Caco-2 (cell line): ENCODE data around the gene RAB6D. TPM values are rescaled to one million over a fixed set of nuclear protein-coding genes. Genes with fewer than 3 reads are reported as not detected.
"Not testable (repeated sequence)": the region's sequence is repeated elsewhere in the genome, so short reads cannot be mapped to it uniquely, and the experiment has no call there.

Source experiments
- BruUV-seq: library from RNA; stranded (reverse); fragments of 400-500 nt; replicated peaks from 2 replicates; lab custom pipeline; 2021; lab: Mats Ljungman, UMichigan
- CTCF ChIA-PET: fragments of 300-600 bp; sonication (Branson Sonifier 250); formaldehyde crosslinking; loops from one replicate; lab custom pipeline; 2022; ENCODE audit warnings: antibody characterized with exemption; lab: Charles Lee
- POLR2A ChIA-PET: fragments of 300-600 bp; sonication (Branson Sonifier 250); formaldehyde crosslinking; loops from one replicate; lab custom pipeline; 2022; ENCODE audit warnings: antibody characterized with exemption; lab: Charles Lee
- DNase-seq, 2 experiments: peaks; one replicate each; pipeline versions ENCODE4 v3.0.0 to v3.0.0-alpha.2; 2020 to 2022
- H3K27me3 ChIP-seq: replicated peaks from 2 replicates; pipeline ENCODE4 v1.6.0; 2011; ENCODE audit warnings: low read length; ENCODE audit not compliant: control insufficient read depth, insufficient read depth
- H3K36me3 ChIP-seq: 2 replicates; pipeline ENCODE4 v1.5.1; 2011; ENCODE audit warnings: low read length; ENCODE audit not compliant: control insufficient read depth, insufficient read depth
- H3K4me1 ChIP-seq: fragments of 250-450 bp; sonication (Bioruptor Pico); 2 replicates; pipeline ENCODE4 v1.5.1; 2020; ENCODE audit warnings: mild to moderate bottlenecking
- H3K4me3 ChIP-seq: 2 replicates; pipeline ENCODE4 v1.5.1; 2011; ENCODE audit warnings: low read depth, mild to moderate bottlenecking, control low read depth, low read length
- H3K9me3 ChIP-seq: fragments of 250-450 bp; sonication (Bioruptor Pico); 2 replicates; pipeline ENCODE4 v1.5.1; 2020; ENCODE audit warnings: mild to moderate bottlenecking, moderate library complexity
- H3K27ac Mint-ChIP-seq: one replicate; pipeline ENCODE4 v1.8.0; 2022; ENCODE audit warnings: mixed read lengths; ENCODE audit not compliant: unreplicated experiment
- H3K27me3 Mint-ChIP-seq: one replicate; pipeline ENCODE4 v1.8.0; 2022; ENCODE audit warnings: mixed read lengths; ENCODE audit not compliant: insufficient read depth, unreplicated experiment
- H3K36me3 Mint-ChIP-seq: one replicate; pipeline ENCODE4 v1.8.0; 2022; ENCODE audit warnings: mild to moderate bottlenecking, mixed read lengths; ENCODE audit not compliant: insufficient read depth, unreplicated experiment
- H3K4me1 Mint-ChIP-seq: one replicate; pipeline ENCODE4 v1.8.0; 2022; ENCODE audit warnings: low read depth, mixed read lengths; ENCODE audit not compliant: unreplicated experiment
- H3K4me3 Mint-ChIP-seq: one replicate; pipeline ENCODE4 v1.8.0; 2022; ENCODE audit warnings: mild to moderate bottlenecking, moderate library complexity, mixed read lengths; ENCODE audit not compliant: unreplicated experiment
- H3K9me3 Mint-ChIP-seq: one replicate; pipeline ENCODE4 v1.8.0; 2022; ENCODE audit warnings: mixed read lengths; ENCODE audit not compliant: unreplicated experiment
- intact Hi-C: fragments of 100-400 bp; cut with micrococcal nuclease; formaldehyde crosslinking; loops from one replicate; pipeline ENCODE4 v1.10.0; 2022; ENCODE audit not compliant: unreplicated experiment
- total RNA-seq: library from RNA; stranded (reverse); gene quantifications from 2 replicates; pipeline ENCODE4 v1.2.3, GENCODE V29; 2022
- TF ChIP-seq, protein P1 (sequence below), 2 experiments: fragments of 200-600 bp in 1 of 2; IDR thresholded peaks; 1 replicate in 1 of 2; 2 replicates in 1 of 2; pipeline versions ENCODE4 v1.5.1 to v1.8.0; 2011 to 2022; ENCODE audit warnings: antibody characterized with exemption in 1 of 2, control low read depth in 1 of 2, inconsistent platforms in 1 of 2, low read depth in 1 of 2, low read length in 1 of 2, mild to moderate bottlenecking in 1 of 2, moderate library complexity in 1 of 2; ENCODE audit not compliant: insufficient read depth in 1 of 2, severe bottlenecking in 1 of 2, unreplicated experiment in 1 of 2

RAB6D gene
- total RNA-seq, 1 experiment from 2014 or later: 0.39 TPM

DNA sequence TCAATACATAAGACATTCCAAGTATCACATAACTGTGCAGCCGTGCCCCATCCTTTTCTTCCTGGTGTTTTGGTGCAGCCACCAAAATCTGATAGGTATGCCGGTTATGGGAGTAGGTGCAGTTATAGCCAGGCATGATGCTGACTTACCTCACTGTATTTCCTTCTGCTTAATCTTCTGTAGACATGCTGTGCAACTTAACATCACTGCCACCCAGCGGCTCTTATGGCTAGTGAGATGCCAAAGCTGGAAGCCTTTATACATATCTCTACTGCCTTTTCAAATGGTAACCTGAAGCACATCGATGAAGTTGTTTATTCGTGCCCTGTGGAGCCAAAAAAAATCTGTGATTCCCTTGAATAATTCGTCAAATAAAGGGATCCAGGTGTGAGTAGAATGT, 28.6 kb downstream of the RAB6D start:
- not testable (repeated sequence) for BruUV-seq
- intact Hi-C loops: loop anchor here (1.0 kb wide), 1 partner anchor 181 kb away; no protein-coding TSS in a partner anchor

DNA sequence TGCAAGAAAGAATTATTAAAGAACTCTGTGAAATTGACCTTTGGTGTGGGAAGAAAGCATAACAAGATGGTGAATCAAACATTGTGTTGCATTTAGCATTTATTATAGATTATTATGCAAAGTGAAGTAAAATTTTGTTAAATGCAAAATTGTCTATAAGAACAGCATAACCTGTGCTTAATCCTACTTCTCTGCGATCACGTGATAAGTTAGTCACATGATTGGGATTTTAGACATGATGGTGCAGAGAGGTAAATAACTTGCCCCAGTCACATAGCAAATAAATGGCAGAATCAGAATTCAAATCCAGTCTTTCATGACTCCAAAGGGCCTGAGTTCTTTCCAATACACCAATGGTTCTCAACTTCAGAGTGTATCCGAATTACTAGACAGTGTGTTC, 31.3 kb downstream of the RAB6D start:
- DNase-seq, H3K36me3 Mint-ChIP-seq, H3K4me1 ChIP-seq, intact Hi-C loops, H3K4me3 Mint-ChIP-seq, H3K27me3 ChIP-seq, BruUV-seq, H3K27ac Mint-ChIP-seq, H3K4me1 Mint-ChIP-seq, H3K9me3 Mint-ChIP-seq, H3K4me3 ChIP-seq, H3K9me3 ChIP-seq, POLR2A ChIA-PET, H3K36me3 ChIP-seq, CTCF ChIA-PET: not testable (repeated sequence)
- peaks cover 13% of the 10 kb centered on the region for H3K27me3 Mint-ChIP-seq

More for the DNA sequence above, 28.6 kb downstream of the RAB6D start:
- H3K9me3 Mint-ChIP-seq, H3K4me1 ChIP-seq, H3K27ac Mint-ChIP-seq, H3K9me3 ChIP-seq, POLR2A ChIA-PET, H3K36me3 Mint-ChIP-seq, H3K4me3 Mint-ChIP-seq, H3K4me3 ChIP-seq, H3K27me3 ChIP-seq, H3K36me3 ChIP-seq, H3K4me1 Mint-ChIP-seq: not testable (repeated sequence)
- TF ChIP-seq, protein P1, sequence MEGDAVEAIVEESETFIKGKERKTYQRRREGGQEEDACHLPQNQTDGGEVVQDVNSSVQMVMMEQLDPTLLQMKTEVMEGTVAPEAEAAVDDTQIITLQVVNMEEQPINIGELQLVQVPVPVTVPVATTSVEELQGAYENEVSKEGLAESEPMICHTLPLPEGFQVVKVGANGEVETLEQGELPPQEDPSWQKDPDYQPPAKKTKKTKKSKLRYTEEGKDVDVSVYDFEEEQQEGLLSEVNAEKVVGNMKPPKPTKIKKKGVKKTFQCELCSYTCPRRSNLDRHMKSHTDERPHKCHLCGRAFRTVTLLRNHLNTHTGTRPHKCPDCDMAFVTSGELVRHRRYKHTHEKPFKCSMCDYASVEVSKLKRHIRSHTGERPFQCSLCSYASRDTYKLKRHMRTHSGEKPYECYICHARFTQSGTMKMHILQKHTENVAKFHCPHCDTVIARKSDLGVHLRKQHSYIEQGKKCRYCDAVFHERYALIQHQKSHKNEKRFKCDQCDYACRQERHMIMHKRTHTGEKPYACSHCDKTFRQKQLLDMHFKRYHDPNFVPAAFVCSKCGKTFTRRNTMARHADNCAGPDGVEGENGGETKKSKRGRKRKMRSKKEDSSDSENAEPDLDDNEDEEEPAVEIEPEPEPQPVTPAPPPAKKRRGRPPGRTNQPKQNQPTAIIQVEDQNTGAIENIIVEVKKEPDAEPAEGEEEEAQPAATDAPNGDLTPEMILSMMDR (IDR thresholded peaks at IDR 0.05; ENCODE audit: insufficient read depth in 1 of 2, low read depth in 1 of 2, low read length in 1 of 2, severe bottlenecking in 1 of 2, unreplicated experiment in 1 of 2): peak; percentile 52 to 56
- DNase-seq: peak; percentile 55 to 56
- CTCF ChIA-PET: interaction anchor here (1.7 kb wide), 1 partner anchor 181 kb away, joined by 12 read pairs; no protein-coding TSS in a partner anchor
- peaks cover 13% of the 10 kb centered on the region for H3K27me3 Mint-ChIP-seq

DNA sequence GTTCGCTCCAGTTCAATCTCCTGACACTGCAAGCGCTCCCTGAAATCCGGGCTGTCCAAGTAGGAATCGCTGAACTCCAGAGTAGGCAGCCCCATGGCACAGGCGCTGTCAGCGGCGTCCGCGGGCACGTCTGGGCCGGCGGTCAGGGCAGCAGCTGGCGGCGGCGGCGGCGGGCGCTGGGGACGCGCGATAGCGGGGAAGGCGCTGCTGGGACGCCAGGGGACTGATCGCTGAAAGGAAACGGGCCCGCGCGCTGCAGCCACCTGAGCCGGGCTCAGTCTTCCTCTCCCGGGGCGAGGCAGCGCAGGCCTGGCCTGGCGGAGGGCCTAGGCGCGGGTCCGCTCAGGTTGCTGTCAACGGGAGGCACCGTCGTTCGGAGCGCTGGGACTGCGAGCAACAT, 33.0 kb downstream of the RAB6D start:
- H3K27ac Mint-ChIP-seq, H3K36me3 ChIP-seq, H3K27me3 ChIP-seq, H3K4me3 ChIP-seq, CTCF ChIA-PET, BruUV-seq, intact Hi-C loops, H3K4me1 Mint-ChIP-seq, DNase-seq, H3K4me1 ChIP-seq, H3K36me3 Mint-ChIP-seq, POLR2A ChIA-PET, H3K4me3 Mint-ChIP-seq, H3K9me3 ChIP-seq, H3K9me3 Mint-ChIP-seq: not testable (repeated sequence)
- H3K27me3 Mint-ChIP-seq: peaks cover 12% of the 10 kb centered on the region

DNA sequence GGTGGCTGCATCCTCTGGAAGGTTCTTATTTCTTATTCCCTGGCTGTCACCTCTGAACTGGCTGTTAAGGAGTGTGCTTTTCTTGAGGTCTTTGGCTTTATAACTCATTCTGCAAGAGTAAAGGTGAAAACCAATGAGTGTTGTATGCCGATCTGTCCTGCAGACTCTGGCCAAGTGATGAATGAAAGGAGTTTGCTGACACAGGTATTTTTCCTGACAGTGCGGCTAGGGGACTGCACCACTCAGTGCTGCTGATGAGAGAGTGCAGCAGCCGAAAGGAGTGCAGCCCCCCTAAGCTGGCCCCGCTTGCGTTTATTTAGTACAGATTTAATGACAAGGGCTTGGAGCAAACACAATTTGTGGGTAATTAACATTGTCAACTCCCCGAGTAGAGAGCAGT, 41.8 kb downstream of the RAB6D start:
- DNase-seq: peak in 1 of 2 experiments; percentile 36
- H3K4me1 Mint-ChIP-seq: no peaks in the 10 kb centered on the region
- peaks cover 5% of the 10 kb centered on the region for H3K27me3 Mint-ChIP-seq
- no TSS peak for BruUV-seq
- Histone ChIP-seq H3K9me3 (0 out of 2 replicates have a peak, but pooled peaks cover 6% of the 10 kb centered on the region), H3K36me3 (no peaks in the 10 kb centered on the region), H3K4me1 (no peaks in the 10 kb centered on the region), H3K27me3 (no peaks in the 10 kb centered on the region), H3K4me3 (no peak overlapping the region)
- CTCF ChIA-PET: no interaction called here
- intact Hi-C loops: no loop called here
- H3K36me3 Mint-ChIP-seq: no peaks in the 10 kb centered on the region
- POLR2A ChIA-PET: no interaction called here
- H3K4me3 Mint-ChIP-seq: no peak overlapping the region
- H3K9me3 Mint-ChIP-seq: no peaks in the 10 kb centered on the region
- TF ChIP-seq, protein P1 (IDR thresholded peaks at IDR 0.05; ENCODE audit: insufficient read depth in 1 of 2, low read depth in 1 of 2, low read length in 1 of 2, severe bottlenecking in 1 of 2, unreplicated experiment in 1 of 2): no peak
- no peak overlapping the region for H3K27ac Mint-ChIP-seq

DNA sequence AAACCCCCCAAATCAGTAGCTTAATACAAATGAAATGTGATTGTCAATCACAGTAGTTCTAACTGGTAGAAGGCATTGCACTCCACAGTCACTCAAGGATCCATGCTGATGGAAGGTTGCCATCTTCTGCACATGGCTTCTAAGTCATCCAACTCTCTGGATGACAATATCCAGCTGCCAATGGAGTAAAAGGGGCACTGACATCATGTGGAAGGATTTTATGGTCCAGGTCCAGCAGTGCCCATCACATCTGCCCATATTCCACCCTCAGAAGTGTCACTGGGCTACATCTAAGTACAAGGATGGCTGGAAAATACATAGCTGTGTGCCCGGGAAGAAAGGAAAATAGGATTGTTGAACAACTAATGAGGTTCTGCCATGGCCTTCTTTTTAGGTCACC, 42.6 kb downstream of the RAB6D start:
- H3K27me3 Mint-ChIP-seq, H3K9me3 ChIP-seq, DNase-seq, H3K4me3 Mint-ChIP-seq, H3K36me3 ChIP-seq, H3K4me1 Mint-ChIP-seq, POLR2A ChIA-PET, H3K27ac Mint-ChIP-seq, intact Hi-C loops, H3K4me3 ChIP-seq, BruUV-seq, CTCF ChIA-PET, H3K4me1 ChIP-seq, H3K27me3 ChIP-seq, H3K9me3 Mint-ChIP-seq, H3K36me3 Mint-ChIP-seq: not testable (repeated sequence)

DNA sequence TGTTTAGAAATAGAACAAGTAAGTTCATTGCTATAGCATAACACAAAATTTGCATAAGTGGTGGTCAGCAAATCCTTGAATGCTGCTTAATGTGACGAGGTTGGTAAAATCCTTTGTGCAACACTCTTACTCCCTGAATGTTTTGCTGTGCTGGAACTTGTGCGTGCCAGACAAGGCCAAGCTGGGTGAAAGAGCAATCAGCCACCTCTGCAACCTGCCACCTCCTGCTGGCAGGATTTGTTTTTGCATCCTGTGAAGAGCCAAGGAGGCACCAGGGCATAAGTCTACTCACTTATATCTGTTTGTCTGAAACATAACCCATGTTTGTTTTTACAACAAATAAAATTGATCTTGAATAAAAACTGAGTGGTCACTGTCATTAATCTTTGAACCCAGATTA, 53.0 kb downstream of the RAB6D start:
- intact Hi-C loops, H3K9me3 ChIP-seq, H3K27me3 ChIP-seq, H3K4me1 Mint-ChIP-seq, DNase-seq, H3K9me3 Mint-ChIP-seq, H3K27ac Mint-ChIP-seq, H3K36me3 Mint-ChIP-seq, BruUV-seq, H3K4me1 ChIP-seq, POLR2A ChIA-PET, H3K4me3 ChIP-seq, H3K36me3 ChIP-seq, H3K4me3 Mint-ChIP-seq, CTCF ChIA-PET: not testable (repeated sequence)
- peaks cover 23% of the 10 kb centered on the region for H3K27me3 Mint-ChIP-seq
